Left lung (tissue), 10 donors: ENCODE data around the gene MAB21L1. TPM values are rescaled to one million over a fixed set of nuclear protein-coding genes. Genes with fewer than 3 reads are reported as not detected.

Source experiments
- ATAC-seq: fragments of 200-7000 bp; cut with Tn5 transposase; one replicate; pipeline ENCODE4 v1.9.1; 2020; ENCODE audit warnings: moderate library complexity
- DNase-seq, 4 donors: peaks; one replicate each; pipeline ENCODE4 v3.0.0-alpha.2; 2013 to 2020
- H3K27ac ChIP-seq, 2 donors: fragments of 200-600 bp; sonication (generic) in 1 of 2; one replicate each; pipeline versions ENCODE4 v1.5.0 to v1.8.0; 2020 to 2021
- H3K27me3 ChIP-seq, 2 donors: fragments of 200-600 bp; sonication (generic) in 1 of 2; one replicate each; pipeline versions ENCODE4 v1.5.0 to v1.8.0; 2020 to 2021
- H3K36me3 ChIP-seq, 2 donors: fragments of 200-600 bp; sonication (generic) in 1 of 2; one replicate each; pipeline versions ENCODE4 v1.5.0 to v1.8.0; 2020 to 2021
- H3K4me1 ChIP-seq, 2 donors: fragments of 200-600 bp; one replicate each; pipeline ENCODE4 v1.8.0; 2021
- H3K4me3 ChIP-seq, 2 donors: fragments of 200-600 bp; sonication (generic) in 1 of 2; one replicate each; pipeline versions ENCODE4 v1.5.0 to v1.8.0; 2020 to 2021; ENCODE audit warnings: mild to moderate bottlenecking in 1 of 2
- H3K9me3 ChIP-seq, 2 donors: fragments of 200-600 bp; sonication (generic) in 1 of 2; one replicate each; pipeline versions ENCODE4 v1.5.0 to v1.8.0; 2020 to 2021
- intact Hi-C, 2 donors: fragments of 100-400 bp; cut with DNase I; formaldehyde crosslinking; loops; one replicate each; pipeline versions ENCODE4 v1.11.2 to v1.14.2; 2022
- polyA plus RNA-seq, 6 donors: library from polyadenylated mRNA; unstranded; fragments of 120-200 nt; gene quantifications; one replicate each; pipeline ENCODE4 v1.2.1, GENCODE V29; 2013; ENCODE audit not compliant: insufficient read length in 6 of 6
- total RNA-seq, 2 donors: library from RNA; stranded (reverse); fragmentation: NEBNext Ultra II Directional; extraction: Animal tissue kit (Norgen Biotek cat#: 25700); gene quantifications; one replicate each; pipeline ENCODE4 v1.2.1, GENCODE V29; 2021
- TF ChIP-seq, protein P1 (sequence below), 2 donors: fragments of 200-600 bp; sonication (generic) in 1 of 2; IDR thresholded peaks; one replicate each; pipeline versions ENCODE4 v1.5.0 to v1.8.0; 2021; ENCODE audit warnings: antibody characterized with exemption in 2 of 2
- donor health status: DM: no; HTN: yes; CAD: no.
- donor health status: DM: no; HTN: no; CAD: no.

MAB21L1 gene
- total and polyA plus RNA-seq, 8 donors = 0.04 to 0.12 (median 0.07) TPM; not detected in 2

DNA sequence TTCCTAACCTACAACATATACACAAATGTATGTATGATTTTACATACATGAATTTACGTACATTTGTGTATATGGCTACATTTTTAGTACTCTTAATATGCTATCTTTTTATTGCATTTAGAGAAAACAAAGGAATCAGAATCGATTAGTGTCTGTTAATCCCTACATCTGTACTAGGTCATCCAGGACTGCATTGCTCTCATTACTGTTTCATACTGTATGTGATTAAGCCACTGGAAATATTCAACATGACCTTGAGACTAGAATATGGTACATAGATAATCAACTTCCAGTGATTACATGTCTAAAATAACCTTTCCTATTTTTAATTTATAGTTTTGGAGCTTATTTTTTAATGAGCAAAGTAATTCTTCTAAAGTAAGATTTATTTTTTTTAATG is 5.3 kb upstream of the MAB21L1 start:
- Histone ChIP-seq H3K27ac (no peak overlapping the region), H3K27me3 (peaks cover 28 to 40% of the 10 kb centered on the region in 2 donors), H3K9me3 (no peaks in the 10 kb centered on the region), H3K36me3 (no peaks in the 10 kb centered on the region), H3K4me3 (no peak overlapping the region), H3K4me1 (no peaks in the 10 kb centered on the region)
- TF ChIP-seq, protein P1, sequence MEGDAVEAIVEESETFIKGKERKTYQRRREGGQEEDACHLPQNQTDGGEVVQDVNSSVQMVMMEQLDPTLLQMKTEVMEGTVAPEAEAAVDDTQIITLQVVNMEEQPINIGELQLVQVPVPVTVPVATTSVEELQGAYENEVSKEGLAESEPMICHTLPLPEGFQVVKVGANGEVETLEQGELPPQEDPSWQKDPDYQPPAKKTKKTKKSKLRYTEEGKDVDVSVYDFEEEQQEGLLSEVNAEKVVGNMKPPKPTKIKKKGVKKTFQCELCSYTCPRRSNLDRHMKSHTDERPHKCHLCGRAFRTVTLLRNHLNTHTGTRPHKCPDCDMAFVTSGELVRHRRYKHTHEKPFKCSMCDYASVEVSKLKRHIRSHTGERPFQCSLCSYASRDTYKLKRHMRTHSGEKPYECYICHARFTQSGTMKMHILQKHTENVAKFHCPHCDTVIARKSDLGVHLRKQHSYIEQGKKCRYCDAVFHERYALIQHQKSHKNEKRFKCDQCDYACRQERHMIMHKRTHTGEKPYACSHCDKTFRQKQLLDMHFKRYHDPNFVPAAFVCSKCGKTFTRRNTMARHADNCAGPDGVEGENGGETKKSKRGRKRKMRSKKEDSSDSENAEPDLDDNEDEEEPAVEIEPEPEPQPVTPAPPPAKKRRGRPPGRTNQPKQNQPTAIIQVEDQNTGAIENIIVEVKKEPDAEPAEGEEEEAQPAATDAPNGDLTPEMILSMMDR (IDR thresholded peaks at IDR 0.05) = no peak
- intact Hi-C loops = no loop called here
- no peak for DNase-seq
- no peak for ATAC-seq

DNA sequence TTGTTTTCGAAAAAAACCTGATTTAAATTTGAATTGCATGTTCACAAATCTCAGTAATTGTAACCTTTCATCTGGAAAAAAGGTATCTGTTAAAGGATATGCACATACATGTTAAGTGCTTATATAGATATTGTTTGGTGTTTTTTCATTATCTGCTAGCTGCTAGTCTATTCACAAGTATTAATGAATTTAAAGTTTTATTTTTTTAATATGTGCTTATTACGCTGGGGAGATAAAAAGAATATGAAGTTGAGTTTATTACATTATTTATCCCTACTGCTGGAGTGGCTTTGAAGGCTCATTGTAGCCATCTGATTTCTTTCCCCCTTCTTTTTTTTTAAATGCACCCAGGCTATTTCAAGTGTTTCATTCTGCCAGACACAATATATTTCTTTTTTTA is 3.9 kb upstream of the MAB21L1 start:
- H3K27me3 ChIP-seq = peaks cover 42 to 54% of the 10 kb centered on the region in 2 donors
- no peak for ATAC-seq
- H3K4me1 ChIP-seq = peaks cover 5 to 13% of the 10 kb centered on the region in 2 donors
- H3K27ac ChIP-seq = no peak overlapping the region
- no peaks in the 10 kb centered on the region for H3K36me3 ChIP-seq
- TF ChIP-seq, protein P1 (IDR thresholded peaks at IDR 0.05) = no peak
- H3K9me3 ChIP-seq = no peaks in the 10 kb centered on the region
- intact Hi-C loops = no loop called here
- H3K4me3 ChIP-seq = no peak overlapping the region
- no peak for DNase-seq

DNA sequence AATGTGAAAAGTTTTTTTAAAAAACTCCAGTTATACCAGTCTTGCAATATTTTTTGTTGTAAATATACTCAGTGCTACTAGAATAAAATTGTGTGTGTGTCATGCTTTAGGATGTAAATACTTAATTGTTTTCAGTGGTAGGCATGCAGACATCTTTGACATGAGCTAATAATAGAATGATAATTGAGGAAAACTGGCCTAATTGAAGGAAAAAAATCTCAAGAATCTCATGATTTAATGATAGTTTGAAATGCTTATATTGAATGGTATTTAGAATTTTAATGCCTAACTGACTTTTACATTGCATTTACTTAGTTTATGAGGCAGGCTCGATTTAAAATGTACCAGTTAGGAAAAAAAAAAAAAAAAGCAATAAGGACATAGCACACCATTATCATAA is 3.2 kb upstream of the MAB21L1 start:
- intact Hi-C loops = no loop called here
- peaks cover 5 to 14% of the 10 kb centered on the region in 2 donors for H3K4me1 ChIP-seq
- H3K36me3 ChIP-seq = no peaks in the 10 kb centered on the region
- peaks cover 49 to 61% of the 10 kb centered on the region in 2 donors for H3K27me3 ChIP-seq
- TF ChIP-seq, protein P1 (IDR thresholded peaks at IDR 0.05) = no peak
- no peak overlapping the region for H3K4me3 ChIP-seq
- H3K27ac ChIP-seq = no peak overlapping the region
- H3K9me3 ChIP-seq = no peaks in the 10 kb centered on the region
- no peak for ATAC-seq
- DNase-seq = no peak

DNA sequence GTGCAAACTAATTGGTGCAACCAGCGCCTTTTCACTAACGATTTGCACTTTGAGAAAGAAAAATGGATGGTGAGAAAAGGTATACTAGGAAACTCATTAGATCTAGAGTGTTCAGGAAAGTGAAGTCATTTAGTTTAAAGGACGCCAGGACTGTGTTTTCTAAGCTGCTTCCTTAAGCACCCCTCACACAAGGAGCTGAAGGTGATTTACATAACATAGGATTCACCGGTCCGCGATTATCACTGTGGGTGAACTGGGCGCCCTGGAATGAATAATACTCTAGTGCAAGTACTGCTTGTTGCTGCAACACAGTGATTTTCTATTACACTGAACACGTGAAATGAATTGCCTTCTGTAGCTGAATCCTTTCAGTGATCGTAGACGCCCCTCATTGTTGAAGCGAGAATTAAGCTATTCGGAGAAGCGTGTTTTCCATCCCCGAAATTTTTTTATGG is 2.6 kb upstream of the MAB21L1 start:
- Histone ChIP-seq H3K9me3 (no peaks in the 10 kb centered on the region), H3K27me3 (peaks cover 55 to 67% of the 10 kb centered on the region in 2 donors), H3K4me3 (no peak overlapping the region), H3K36me3 (no peaks in the 10 kb centered on the region), H3K4me1 (peaks cover 5 to 14% of the 10 kb centered on the region in 2 donors), H3K27ac (no peak overlapping the region)
- TF ChIP-seq, protein P1 (IDR thresholded peaks at IDR 0.05) = no peak
- DNase-seq (no peak), ATAC-seq (no peak)
- intact Hi-C loops = no loop called here

DNA sequence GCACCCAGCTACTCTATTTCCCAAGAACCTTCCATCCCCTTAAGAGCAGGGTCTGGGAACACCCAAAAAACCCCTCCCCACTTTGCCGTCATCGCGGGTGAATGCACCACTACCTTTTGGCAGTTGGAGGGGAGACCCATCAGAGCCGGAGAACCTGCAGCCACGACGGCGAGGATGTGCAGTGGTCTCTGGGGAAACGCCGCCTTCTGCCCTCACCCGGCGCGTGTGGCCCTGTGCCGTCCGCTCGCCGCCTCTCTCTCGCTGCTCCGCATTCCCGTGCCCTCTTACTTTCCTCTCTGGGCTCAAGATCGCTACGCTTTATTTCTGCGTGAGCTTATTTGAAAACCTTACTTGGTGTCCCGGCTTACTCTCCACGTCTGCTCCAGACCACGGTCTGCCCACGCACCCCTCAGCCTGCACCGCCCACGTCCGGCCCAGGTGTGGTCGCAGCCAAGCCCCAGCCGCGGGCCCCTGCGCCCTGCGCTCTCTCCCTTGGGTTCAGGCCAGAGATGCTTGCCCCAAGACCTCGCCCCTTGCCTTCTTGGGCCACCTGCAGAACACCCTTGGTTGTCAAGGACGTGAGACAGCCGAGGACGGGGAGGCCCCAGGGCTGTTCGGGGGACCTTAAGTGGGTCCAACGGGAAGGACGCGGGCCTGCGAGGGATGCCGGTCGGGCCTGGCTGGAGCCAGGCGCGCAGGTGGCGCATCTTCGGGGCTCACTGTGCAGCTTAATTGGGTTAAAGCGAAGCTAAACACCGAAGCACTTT is 2.0 kb upstream of the MAB21L1 start:
- Histone ChIP-seq H3K27ac (no peak overlapping the region), H3K4me3 (no peak overlapping the region), H3K9me3 (no peaks in the 10 kb centered on the region), H3K4me1 (peaks cover 5 to 14% of the 10 kb centered on the region in 2 donors), H3K27me3 (peaks cover 61 to 73% of the 10 kb centered on the region in 2 donors), H3K36me3 (no peaks in the 10 kb centered on the region)
- ATAC-seq (no peak), DNase-seq (peak in 1 of 4 donors; percentile 63)
- TF ChIP-seq, protein P1 (IDR thresholded peaks at IDR 0.05) = no peak
- intact Hi-C loops = no loop called here
